T-helper 22 cell (primary cell): Measurements from ENCODE around the gene ZNF280C.
"Not testable (repeated sequence)": the region's sequence is repeated elsewhere in the genome, so short reads cannot be mapped to it uniquely, and the experiment has no call there.

ENCODE experiments used
- DNase-seq: peaks from one replicate; pipeline ENCODE4 v3.0.0-alpha.2; 2020; ENCODE audit warnings: low read depth

ZNF280C gene

GRCh38 chrX:130261296-130261893 is 7.3 kb downstream of the ZNF280C start:
- DNase-seq = no peak

DNA sequence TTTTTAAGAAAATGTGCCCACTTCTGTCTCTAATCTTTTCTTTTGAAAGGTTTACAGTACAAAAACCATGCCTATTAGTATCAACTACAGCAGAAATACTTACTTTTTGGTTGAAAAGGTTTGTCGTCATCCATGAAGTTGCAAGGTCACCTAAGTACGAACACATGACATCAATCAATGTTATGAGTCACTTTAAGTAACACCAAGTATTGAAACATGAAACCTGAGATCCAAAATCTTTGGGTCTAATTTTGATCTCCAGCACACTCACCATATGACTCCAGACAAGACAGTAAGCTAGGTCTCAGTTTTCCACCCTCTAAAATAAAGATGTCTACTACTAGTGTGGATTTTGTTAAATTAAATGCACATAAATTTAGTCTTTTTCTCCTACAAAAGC is 8.4 kb downstream of the ZNF280C start:
- no peak for DNase-seq

DNA sequence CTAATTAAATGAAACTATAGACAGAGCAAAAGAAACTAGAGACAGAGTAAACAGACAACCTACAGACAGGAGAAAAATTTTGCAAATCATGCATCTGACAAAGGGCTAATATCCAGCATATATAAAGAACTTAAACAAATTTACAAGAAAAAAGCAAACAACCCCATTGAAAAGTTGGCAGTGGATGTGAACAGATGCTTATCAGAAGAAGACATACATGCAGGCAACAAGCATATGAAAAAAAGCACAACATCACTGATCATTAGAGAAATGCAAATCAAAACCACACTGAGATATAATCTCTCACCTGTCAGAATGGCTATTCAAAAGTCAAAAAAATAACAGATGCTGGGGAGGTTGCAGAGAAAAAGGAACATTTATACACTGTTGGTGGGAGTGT is 14.8 kb downstream of the ZNF280C start:
- no peak for DNase-seq

DNA sequence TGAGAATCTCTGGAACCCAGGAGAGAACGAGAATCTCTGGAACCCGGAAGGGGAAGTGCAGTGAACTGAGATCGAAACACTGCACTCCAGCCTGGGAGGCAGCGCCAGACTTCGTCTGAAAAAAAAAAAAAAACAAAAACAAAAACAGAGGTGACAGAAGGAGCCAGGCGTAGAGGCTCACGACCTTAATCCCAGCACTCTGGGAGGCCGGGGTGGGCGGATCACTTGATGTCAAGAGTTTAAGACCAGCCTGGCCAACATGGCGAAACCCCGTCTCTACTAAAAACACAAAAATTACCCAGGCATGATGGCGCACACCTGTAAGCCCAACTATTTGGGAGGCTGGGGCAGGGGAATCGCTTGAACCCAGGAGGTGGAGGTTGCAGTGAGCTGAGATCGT is 17.0 kb downstream of the ZNF280C start:
- DNase-seq = no peak

DNA sequence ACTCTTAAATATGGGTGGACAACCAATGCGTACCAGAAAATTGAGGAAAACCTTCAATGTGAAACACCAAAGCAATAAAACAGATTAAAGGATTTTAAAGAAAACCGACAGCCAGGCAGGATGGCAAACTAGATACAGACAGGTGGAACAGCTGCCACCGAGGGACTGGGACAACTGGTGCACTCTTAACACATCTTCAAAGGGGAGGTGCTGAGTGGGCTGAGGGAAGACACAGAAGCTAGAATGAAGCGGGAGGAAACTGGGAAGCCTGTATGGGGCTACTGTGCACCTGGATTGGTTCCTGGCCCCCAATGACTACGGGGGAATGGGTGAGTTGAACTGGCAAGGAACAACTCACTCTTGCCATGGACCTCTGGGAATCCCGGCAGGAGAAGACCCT is 20.7 kb downstream of the ZNF280C start:
- DNase-seq = no peak

GRCh38 chrX:130246084-130246483 is 22.6 kb downstream of the ZNF280C start:
- no peak for DNase-seq

GRCh38 chrX:130245441-130245840 is 23.3 kb downstream of the ZNF280C start:
- DNase-seq = no peak

DNA sequence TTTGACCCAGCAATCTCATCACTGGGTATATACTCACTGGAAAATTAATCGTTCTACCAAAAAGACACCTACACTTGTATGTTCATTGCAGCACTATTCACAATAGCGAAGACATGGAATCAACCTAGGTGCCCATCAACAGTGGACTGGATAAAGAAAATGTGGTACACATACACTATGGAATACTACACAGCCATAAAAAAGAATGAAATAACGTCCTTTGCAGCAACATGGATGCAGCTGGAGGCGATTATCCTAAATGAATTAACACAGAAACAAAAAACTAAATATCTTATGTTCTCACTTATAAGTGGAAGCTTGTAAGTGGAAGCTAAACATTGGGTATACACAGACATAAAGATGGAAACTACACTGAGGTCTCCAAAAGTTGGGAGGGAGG is 37.5 kb downstream of the ZNF280C start:
- DNase-seq = not testable (repeated sequence)

DNA sequence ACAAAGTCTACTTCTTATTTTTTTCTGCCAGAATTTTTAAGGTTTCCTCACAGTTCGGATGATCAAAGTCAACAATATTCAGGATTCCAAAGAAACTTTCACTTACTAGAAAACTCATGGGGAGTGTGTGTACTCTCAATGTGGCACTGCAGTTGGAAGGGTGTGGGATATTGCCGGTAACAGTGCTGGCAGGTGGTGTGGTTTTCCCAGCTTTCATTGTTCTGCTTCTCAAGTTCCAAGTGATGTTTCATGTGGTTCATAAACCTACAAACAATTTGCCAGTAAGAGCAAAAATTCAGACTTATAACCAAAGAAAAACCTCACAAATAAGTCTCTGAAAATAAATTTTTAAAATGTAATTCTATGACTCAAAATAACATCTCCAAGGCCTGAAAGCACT is 39.8 kb downstream of the ZNF280C start:
- no peak for DNase-seq

- no peak for DNase-seq
These were observed 43.9 kb downstream of the ZNF280C start for GRCh38 chrX:130224810-130225209.

DNA sequence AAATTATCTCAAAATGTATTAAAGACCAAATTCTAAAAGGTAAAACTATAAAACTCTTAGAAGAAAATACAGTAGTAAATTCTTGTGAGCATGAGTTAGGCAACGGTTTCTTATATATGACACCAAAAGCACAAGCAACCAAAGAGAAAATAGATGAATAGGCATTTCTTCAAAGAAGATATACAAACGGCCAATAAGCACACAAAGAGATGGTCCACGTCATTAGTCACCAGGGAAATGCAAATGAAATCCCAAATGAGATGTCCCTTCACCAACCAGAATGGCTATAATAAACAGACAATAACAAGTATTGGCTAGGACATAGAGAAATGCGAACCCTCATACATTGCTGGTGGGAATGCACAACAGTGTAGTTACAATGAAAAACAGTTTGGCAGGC is 52.4 kb downstream of the ZNF280C start:
- DNase-seq = no peak

DNA sequence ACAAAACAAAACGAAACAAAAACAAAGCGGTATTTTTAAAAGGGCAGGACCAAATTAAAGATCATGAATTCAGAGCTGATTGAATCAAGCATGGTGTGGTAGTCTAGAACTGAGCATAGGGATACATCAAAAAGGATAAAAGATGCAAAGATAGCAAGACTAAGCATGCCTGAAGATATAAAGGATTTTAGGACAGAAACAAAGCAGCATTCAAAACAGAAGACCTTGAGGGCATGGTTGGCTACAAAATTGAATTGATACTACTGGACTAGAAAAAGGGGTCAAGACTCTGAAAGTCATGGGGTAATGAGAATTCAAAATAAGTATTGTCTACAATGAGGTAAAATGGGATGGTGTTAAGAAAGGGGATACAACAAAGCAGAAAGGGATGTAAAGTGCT is 55.3 kb downstream of the ZNF280C start:
- DNase-seq = no peak

- no peak for DNase-seq
These were observed 56.3 kb downstream of the ZNF280C start for GRCh38 chrX:130212371-130212770.

DNA sequence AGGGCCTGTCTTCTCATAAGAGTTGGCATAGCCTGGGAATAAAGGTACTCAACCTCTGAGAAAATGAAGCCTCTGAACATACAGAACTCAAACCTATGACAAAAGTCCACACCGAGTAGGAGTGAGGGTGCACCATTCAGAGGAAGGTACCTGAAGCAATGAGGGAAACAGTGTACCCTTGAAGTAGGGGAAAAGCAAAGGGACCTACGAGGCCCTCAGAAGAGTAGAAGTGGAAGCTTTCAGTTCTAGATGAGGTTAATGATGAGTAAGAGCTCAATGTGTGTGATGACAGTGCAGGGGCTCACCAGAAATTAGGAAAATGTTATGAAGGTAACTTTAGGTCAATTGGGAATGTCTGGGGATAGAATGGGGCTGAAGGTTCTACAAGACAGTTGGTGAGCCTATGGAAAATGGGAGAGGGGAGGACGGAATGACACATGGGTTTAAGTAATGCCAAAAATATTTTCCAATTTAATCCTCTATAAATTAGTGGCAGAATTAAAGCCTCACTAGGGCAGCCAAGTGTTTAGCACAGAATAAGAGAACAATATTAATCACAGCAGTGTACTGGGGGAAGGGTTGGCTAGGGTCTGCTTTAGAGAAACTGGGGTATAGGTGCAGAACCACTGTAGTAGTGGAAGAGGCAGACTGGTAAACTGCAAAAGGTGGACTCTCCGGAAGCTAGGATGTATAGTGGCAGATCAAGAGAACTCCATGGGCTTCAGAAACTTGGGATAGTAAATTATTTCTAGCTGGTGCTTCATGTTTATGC is 57.1 kb downstream of the ZNF280C start:
- DNase-seq = no peak

DNA sequence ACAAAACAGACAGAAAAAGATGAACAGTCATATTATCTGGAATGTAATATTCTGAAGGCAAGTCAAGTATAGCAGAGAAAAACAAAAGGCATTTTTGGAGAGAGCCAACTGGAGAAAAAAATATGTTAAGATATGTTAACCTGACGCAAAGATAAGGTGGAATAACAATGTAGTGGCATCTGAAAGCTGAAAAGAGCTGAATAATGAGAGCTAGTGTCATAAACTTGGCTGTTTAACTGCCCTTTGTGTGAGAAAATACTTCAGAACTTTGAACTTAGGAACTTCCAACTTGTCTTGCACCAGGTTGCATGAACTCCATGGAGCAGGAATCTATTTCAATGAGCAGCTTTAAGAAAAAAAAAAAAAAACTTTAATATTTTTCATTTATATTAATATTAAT is 64.1 kb downstream of the ZNF280C start:
- no peak for DNase-seq

DNA sequence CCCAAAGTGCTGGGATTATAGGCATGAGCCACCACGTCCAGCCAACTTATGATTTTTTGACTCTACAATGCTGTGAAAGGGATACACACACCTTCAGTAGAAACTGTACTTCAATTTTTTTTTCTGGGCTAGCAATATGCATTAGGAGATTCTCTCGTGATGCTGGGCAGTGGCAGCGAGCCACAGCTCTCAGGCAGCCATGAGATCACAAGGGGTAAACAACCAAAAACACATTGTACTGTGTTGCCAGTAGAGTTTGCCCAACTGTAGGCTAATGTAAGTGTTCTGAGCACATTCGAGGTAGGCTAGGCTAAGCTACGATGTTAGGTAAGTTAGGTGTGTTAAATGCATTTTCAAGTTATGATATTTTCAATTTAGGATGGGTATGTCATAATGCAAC is 71.2 kb downstream of the ZNF280C start:
- no peak for DNase-seq

DNA sequence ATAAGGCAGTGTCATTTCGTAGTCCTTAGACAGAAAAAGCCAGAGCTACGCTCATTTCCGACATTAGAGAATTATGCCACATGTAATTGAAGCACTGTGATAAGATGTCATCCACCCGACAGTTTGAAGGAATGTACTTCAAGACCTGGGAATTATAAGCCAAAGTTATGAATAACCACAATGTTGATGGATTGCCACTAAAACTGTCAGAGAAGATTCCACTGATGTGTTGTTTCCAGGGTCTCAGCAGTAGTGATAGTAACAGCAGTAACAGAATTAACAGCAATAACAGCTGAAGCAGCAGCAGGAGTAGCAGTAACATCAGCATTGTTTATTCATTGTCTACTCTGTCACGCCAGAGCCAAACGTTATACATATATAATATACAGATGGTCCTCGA is 72.2 kb downstream of the ZNF280C start:
- DNase-seq = no peak

DNA sequence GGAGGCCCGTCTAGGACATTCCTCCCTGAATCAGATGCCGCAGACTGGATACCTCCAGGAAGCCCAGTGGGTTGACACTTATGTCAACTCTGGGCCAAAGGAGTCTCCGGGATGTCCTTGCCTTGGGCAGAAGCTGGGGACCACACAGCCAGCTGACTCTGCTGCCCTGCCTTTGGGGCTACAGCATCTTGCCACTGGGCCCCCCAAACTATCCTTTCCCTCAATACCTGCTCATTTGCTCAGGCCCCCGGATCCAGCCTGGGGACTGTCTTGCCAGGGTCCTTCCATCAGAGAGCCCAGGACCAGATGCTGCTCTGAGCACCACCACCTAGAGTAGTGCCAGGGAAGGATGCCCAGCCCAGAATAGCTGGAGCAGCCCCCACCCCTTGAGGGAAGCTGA is 77.9 kb downstream of the ZNF280C start:
- no peak for DNase-seq

GRCh38 chrX:130186651-130187050 is 82.0 kb downstream of the ZNF280C start:
- DNase-seq = no peak

GRCh38 chrX:130184857-130185256 is 83.8 kb downstream of the ZNF280C start:
- DNase-seq = no peak

DNA sequence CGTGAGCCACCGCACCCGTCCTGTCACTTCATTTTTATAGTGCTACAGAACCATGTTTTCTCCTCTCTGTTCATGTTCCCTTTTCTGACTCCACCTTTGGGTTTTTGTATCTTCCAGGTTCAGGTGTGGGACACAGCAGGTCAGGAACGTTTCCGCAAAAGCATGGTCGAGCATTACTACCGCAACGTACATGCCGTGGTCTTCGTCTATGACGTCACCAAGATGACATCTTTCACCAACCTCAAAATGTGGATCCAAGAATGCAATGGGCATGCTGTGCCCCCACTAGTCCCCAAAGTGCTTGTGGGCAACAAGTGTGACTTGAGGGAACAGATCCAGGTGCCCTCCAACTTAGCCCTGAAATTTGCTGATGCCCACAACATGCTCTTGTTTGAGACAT is 84.5 kb downstream of the ZNF280C start:
- DNase-seq = no peak

DNA sequence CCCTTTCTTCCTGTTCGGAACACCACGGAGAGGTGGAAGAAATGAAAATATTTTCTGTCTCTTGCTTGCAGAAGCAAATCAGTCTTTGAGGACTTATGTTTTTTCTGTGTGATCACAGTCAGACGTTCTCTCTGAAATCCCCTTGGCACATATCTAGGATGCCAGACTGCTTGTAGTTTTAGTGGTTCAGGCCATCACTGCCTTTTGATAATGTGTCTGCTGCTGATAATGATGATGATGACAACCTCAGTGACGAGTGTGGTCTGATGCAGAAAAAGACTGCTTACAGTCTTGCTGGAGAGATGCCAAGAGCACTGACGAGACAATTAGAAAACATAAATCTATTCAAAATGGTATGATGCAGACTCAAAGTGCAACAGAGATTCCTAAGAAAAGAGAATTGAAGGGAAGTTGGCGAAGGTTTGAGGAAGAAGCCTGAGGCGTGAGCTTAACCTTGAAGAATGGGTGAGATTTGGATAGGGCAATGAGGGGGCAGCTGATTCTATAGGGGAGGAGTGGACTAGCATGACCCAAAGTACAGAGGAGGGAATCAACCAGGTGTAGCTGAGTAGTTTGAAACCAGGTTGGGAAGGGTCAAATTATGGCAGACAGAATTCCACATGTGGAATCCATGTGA is 89.0 kb downstream of the ZNF280C start:
- no peak for DNase-seq

GRCh38 chrX:130179170-130179569 is 89.5 kb downstream of the ZNF280C start:
- no peak for DNase-seq

- no peak for DNase-seq
These were observed 91.8 kb downstream of the ZNF280C start for GRCh38 chrX:130176942-130177341.
